Breast epithelium (tissue), 4 donors: Measurements from ENCODE around the gene AP3M1. TPM values are rescaled to one million over a fixed set of nuclear protein-coding genes. Genes with fewer than 3 reads are reported as not detected.

Experiments used
- DNase-seq, 2 donors: peaks; one replicate each; pipeline ENCODE4 v3.0.0-alpha.2; 2019; ENCODE audit warnings: low spot score in 2 of 2
- H3K27ac ChIP-seq, 2 donors: fragments of 200-600 bp; sonication (generic) in 1 of 2; one replicate each; pipeline ENCODE4 v1.5.1; 2016 to 2019; ENCODE audit warnings: mild to moderate bottlenecking in 1 of 2
- H3K27me3 ChIP-seq, 2 donors: fragments of 200-600 bp; sonication (generic) in 1 of 2; one replicate each; pipeline versions ENCODE4 v1.5.1 to v1.6.0; 2017 to 2019; ENCODE audit warnings: control low read depth in 1 of 2, mild to moderate bottlenecking in 1 of 2
- H3K36me3 ChIP-seq: fragments of 200-600 bp; one replicate; pipeline ENCODE4 v1.5.1; 2019
- H3K4me1 ChIP-seq, 2 donors: fragments of 200-600 bp; sonication (generic); one replicate each; pipeline ENCODE4 v1.5.1; 2016 to 2019; ENCODE audit warnings: control low read depth in 1 of 2
- H3K4me3 ChIP-seq, 3 donors: fragments of 200-600 bp; sonication (generic); 1 replicate in 2 of 3; 2 replicates in 1 of 3; pipeline ENCODE4 v1.5.1; 2016 to 2019; ENCODE audit warnings: mild to moderate bottlenecking in 3 of 3, moderate library complexity in 2 of 3
- H3K9me3 ChIP-seq, 2 donors: fragments of 200-600 bp; sonication (generic) in 1 of 2; one replicate each; pipeline ENCODE4 v1.5.1; 2016 to 2019; ENCODE audit warnings: control low read depth in 1 of 2
- POLR2A ChIP-seq: fragments of 450-650 bp; IDR thresholded peaks from one replicate; pipeline ENCODE4 v1.6.1; 2016; ENCODE audit warnings: antibody characterized with exemption, mild to moderate bottlenecking, moderate library complexity
- POLR2AphosphoS5 ChIP-seq, 3 donors: sonication (generic); formaldehyde crosslinking; IDR thresholded peaks; one replicate each; pipeline ENCODE4 v1.6.1; 2017; ENCODE audit warnings: antibody characterized with exemption in 3 of 3
- intact Hi-C: fragments of 100-400 bp; cut with DNase I; formaldehyde crosslinking; loops from one replicate; pipeline ENCODE4 v1.15.1; 2023; ENCODE audit warnings: low total_unique reads
- total RNA-seq, 3 donors: library from RNA; depleted of rRNA; stranded (reverse); fragments of >200 nt; gene quantifications; one replicate each; pipeline ENCODE4 v1.1.0, GENCODE V29; 2016
- TF ChIP-seq, protein P1 (sequence below), 3 donors: fragments of 450-650 bp; IDR thresholded peaks; one replicate each; pipeline ENCODE4 v1.5.1; 2016 to 2017; ENCODE audit warnings: antibody characterized with exemption in 3 of 3, mild to moderate bottlenecking in 3 of 3, moderate library complexity in 3 of 3

Gene AP3M1, protein sequence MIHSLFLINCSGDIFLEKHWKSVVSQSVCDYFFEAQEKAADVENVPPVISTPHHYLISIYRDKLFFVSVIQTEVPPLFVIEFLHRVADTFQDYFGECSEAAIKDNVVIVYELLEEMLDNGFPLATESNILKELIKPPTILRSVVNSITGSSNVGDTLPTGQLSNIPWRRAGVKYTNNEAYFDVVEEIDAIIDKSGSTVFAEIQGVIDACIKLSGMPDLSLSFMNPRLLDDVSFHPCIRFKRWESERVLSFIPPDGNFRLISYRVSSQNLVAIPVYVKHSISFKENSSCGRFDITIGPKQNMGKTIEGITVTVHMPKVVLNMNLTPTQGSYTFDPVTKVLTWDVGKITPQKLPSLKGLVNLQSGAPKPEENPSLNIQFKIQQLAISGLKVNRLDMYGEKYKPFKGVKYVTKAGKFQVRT
- 10 to 100 TPM; 22.3 to 38.1 (median 23.2) TPM for total RNA-seq

DNA sequence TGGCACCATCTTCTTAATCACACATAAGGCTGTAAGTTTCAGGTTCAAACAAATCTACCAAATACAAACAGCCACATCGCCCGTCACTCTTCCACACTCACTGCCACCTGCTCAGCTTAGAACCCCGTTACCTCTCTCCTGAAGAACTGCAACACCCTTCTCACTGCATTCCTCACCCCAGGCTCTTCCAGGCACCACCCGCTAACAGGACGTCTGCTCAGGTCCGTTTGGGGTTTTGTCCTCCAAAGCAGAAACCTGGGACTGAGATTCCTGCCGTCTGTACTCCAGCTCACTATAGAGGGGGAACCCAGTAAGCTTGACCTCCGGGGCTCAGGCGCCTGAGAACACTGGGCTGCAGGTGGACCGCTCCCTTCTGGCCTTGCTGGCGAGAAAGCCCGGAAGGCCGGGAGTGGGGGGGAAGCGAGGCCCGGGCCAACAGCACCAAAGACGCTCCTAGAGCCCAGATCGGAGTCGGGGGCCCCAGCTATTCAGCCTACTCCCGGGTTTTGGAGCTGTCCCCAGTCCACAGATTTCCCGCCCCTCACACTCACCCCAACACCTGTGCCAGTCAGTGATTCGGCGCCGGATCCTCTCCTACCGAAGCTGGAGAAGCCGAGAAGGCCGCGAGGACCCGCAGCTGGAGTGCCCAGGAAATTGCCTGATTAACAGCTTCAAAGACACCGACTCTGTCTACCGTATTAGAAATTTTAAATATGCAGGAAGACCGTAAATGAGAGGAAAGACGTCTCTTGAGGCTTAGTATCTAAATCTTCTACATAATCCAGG is at the start of gene AP3M1:
TSS of gene AP3M1 (minus strand) at position 625 of the 786 bp plus-strand sequence. CDS start 12,449 bp downstream, outside the sequence.
- Histone ChIP-seq H3K4me3 (peak within 1 kb of the TSS; percentile 70 to 100 (median 91)), H3K36me3 (no peaks in the 10 kb centered on the region), H3K9me3 (no peaks in the 10 kb centered on the region), H3K27ac (peak within 1 kb of the TSS; percentile 92 to 93), H3K4me1 (peaks cover 4 to 14% of the 10 kb centered on the region in 2 donors), H3K27me3 (no peaks in the 10 kb centered on the region)
- TF ChIP-seq POLR2A (no peak), POLR2AphosphoS5 (IDR thresholded peaks at IDR 0.05) (peak in 2 of 3 donors; percentile 42 to 55)
- TF ChIP-seq, protein P1, sequence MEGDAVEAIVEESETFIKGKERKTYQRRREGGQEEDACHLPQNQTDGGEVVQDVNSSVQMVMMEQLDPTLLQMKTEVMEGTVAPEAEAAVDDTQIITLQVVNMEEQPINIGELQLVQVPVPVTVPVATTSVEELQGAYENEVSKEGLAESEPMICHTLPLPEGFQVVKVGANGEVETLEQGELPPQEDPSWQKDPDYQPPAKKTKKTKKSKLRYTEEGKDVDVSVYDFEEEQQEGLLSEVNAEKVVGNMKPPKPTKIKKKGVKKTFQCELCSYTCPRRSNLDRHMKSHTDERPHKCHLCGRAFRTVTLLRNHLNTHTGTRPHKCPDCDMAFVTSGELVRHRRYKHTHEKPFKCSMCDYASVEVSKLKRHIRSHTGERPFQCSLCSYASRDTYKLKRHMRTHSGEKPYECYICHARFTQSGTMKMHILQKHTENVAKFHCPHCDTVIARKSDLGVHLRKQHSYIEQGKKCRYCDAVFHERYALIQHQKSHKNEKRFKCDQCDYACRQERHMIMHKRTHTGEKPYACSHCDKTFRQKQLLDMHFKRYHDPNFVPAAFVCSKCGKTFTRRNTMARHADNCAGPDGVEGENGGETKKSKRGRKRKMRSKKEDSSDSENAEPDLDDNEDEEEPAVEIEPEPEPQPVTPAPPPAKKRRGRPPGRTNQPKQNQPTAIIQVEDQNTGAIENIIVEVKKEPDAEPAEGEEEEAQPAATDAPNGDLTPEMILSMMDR (IDR thresholded peaks at IDR 0.05), result no peak
- DNase-seq, result peak; percentile 77 to 79
- intact Hi-C loops, result no loop called here

DNA sequence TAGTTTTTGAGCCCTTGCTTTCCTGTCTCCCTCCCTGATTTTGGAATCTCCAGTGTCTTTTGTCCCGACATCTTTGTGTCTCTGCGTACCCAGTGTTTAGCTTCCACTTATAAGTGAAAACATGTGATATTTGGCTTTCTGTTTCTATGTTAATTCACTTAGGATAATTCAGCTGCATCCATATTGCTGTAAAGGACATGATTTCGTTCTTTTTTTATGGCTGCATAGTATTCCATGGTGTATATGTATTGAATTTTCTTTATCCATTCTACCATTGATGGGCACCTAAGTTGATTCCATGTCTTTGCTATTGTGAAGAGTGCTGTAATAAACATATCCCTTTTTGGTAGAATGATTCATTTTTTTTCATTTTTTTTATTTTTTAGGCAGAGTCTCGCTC is 48.7 kb upstream of the AP3M1 start:
- no peak for DNase-seq
- intact Hi-C loops, result no loop called here
- H3K4me3 ChIP-seq, result no peak overlapping the region
- H3K36me3 ChIP-seq, result no peaks in the 10 kb centered on the region
- TF ChIP-seq, protein P1 (IDR thresholded peaks at IDR 0.05), result no peak
- TF ChIP-seq POLR2A, result no peak
- no peak for TF ChIP-seq POLR2AphosphoS5 (IDR thresholded peaks at IDR 0.05)
- H3K9me3 ChIP-seq, result no peaks in the 10 kb centered on the region
- H3K4me1 ChIP-seq, result no peaks in the 10 kb centered on the region
- no peak overlapping the region for H3K27ac ChIP-seq
- no peaks in the 10 kb centered on the region for H3K27me3 ChIP-seq

DNA sequence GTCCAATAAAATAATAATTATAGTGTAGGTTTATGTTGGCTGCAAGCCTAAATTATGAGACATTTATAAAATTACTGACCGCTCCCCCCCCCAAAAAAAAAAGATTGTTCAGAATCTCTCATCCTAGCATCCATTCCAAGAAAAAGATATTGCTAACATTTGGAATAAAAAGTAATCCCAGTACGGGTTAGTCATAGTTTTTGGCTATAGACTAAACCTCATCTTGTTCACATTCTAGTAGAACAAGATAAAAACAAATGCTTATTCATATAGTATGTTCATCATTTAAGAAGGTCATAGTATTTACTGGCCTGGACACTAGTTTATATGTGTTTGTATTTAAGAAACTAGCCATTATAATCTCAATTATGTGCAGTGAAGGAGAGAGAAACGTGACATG is 44.4 kb upstream of the AP3M1 start:
- H3K9me3 ChIP-seq, result no peaks in the 10 kb centered on the region
- TF ChIP-seq, protein P1 (IDR thresholded peaks at IDR 0.05), result no peak
- TF ChIP-seq POLR2A, result no peak
- TF ChIP-seq POLR2AphosphoS5 (IDR thresholded peaks at IDR 0.05), result no peak
- H3K4me1 ChIP-seq, result peaks cover 0 to 6% of the 10 kb centered on the region in 2 donors
- H3K27ac ChIP-seq, result no peak overlapping the region
- intact Hi-C loops, result no loop called here
- no peaks in the 10 kb centered on the region for H3K27me3 ChIP-seq
- DNase-seq, result no peak
- no peak overlapping the region for H3K4me3 ChIP-seq
- no peaks in the 10 kb centered on the region for H3K36me3 ChIP-seq

DNA sequence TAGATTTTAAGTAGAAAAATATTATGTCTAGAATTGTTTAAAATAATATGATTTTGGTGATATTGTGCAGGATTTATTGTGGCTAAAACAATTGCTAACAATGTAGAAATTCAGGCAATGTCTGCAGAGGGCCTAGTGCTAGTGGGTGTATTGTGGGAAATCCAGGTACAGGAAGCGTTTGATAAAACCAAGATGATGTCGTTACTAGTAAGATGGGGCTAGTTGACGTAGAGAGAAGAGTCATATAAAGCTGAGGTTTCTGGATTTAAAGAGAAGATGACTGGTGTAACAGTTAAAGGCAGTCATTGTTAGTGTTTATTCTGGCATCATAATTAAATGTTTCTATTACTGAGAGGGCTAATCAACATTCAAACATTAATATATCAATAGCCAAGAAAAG is 43.9 kb upstream of the AP3M1 start:
- intact Hi-C loops, result no loop called here
- no peak for DNase-seq
- Histone ChIP-seq H3K36me3 (no peaks in the 10 kb centered on the region), H3K4me1 (peaks cover 0 to 6% of the 10 kb centered on the region in 2 donors), H3K27me3 (no peaks in the 10 kb centered on the region), H3K27ac (no peak overlapping the region), H3K4me3 (no peak overlapping the region), H3K9me3 (no peaks in the 10 kb centered on the region)
- TF ChIP-seq POLR2AphosphoS5 (IDR thresholded peaks at IDR 0.05) (no peak), POLR2A (no peak)
- TF ChIP-seq, protein P1 (IDR thresholded peaks at IDR 0.05), result no peak

DNA sequence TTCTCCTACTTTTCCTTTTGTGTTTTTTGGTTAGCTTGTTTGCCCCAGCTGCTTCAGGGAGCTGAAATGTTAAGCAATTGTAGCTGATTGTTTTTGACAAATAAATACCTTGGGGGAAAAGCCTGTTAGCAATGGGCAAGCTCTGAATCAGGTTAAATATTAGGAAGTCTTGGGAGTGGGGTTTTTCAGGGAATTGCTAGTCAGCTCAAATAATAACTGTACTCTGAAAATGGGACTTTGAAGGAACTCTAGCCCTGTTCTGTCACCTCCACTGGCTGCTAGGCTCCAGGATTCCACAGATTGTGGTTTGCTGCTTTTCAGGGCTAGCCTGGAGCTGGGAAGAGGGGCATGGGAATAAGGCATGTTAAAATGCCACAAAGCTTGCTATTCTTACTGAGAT is 39.9 kb upstream of the AP3M1 start:
- H3K9me3 ChIP-seq, result no peaks in the 10 kb centered on the region
- peaks cover 0 to 6% of the 10 kb centered on the region in 2 donors for H3K4me1 ChIP-seq
- intact Hi-C loops, result no loop called here
- TF ChIP-seq POLR2AphosphoS5 (IDR thresholded peaks at IDR 0.05), result no peak
- no peak for TF ChIP-seq POLR2A
- TF ChIP-seq, protein P1 (IDR thresholded peaks at IDR 0.05), result no peak
- peak overlapping the region in 2 of 3 donors; percentile 27 to 30 for H3K4me3 ChIP-seq
- no peaks in the 10 kb centered on the region for H3K36me3 ChIP-seq
- H3K27me3 ChIP-seq, result no peaks in the 10 kb centered on the region
- peak overlapping the region; percentile 77 to 92 for H3K27ac ChIP-seq
- no peak for DNase-seq
